ENCODE results near the gene MOBP.
"Not testable (repeated sequence)": the region's sequence is repeated elsewhere in the genome, so short reads cannot be mapped to it uniquely, and the experiment has no call there.

MOBP gene, protein sequence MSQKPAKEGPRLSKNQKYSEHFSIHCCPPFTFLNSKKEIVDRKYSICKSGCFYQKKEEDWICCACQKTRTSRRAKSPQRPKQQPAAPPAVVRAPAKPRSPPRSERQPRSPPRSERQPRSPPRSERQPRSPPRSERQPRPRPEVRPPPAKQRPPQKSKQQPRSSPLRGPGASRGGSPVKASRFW

DNA sequence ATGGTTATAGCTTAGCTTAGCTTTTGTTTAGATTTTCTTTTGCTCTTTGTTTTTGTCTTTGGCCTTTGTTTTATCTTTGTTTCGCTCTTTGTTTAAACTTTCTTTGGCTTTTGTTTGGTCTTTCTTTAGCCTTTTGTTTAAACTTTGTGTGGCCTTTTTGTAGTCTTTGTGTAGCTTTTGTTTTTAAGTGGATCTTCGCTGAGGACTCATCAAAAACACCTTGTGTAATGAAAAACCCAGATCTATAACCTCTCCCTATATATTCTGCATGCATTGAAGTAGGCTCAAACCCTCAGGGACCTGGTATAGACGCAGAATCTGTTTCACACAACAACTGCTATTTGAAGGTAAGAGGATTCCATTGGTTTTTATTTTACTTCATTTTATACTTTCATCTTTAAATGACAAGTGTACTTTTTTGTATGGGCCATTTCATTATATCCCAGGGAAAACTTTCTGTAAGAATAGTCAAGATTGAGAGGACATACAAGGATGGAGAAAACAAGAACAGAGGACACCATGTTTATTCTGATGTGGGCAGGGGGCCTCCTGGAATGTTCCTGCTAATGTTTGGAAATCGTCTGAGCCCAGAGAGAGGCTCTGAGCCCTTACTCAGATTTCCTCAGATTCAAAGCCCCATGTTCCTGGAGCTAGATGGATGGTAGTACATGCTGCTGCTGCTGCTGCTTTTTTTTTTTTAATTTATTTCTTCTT lies at the start of gene MOBP:
Gene MOBP (plus strand): TSS at position 287 of the 714 bp plus-strand sequence. CDS start 34,390 bp downstream, outside the sequence.
- no peak for DNase-seq (ENCODE audit: low read depth)

DNA sequence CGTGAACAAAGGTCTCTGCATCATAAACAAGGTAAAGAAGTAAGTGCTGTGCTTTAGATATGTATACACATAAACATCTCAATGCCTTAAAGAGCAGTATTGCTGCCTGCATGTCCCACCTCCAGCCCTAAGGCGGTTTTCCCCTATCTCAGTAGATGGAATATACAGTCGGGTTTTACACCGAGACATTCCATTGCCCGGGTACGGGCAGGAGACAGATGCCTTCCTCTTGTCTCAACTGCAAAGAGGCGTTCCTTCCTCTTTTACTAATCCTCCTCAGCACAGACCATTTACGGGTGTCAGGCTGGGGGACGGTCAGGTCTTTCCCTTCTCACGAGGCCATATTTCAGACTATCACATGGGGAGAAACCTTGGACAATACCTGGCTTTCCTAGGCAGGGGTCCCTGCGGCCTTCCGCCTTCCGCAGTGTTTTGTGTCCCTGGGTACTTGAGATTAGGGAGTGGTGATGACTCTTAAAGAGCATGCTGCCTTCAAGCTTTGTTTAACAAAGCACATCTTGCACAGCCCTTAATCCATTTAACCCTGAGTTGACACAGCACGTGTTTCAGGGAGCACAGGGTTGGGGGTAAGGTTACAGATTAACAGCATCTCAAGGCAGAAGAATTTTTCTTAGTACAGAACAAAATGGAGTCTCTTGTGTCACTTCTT lies 48.8 kb upstream of the MOBP start:
- not testable (repeated sequence) for DNase-seq (ENCODE audit: low read depth)

DNA sequence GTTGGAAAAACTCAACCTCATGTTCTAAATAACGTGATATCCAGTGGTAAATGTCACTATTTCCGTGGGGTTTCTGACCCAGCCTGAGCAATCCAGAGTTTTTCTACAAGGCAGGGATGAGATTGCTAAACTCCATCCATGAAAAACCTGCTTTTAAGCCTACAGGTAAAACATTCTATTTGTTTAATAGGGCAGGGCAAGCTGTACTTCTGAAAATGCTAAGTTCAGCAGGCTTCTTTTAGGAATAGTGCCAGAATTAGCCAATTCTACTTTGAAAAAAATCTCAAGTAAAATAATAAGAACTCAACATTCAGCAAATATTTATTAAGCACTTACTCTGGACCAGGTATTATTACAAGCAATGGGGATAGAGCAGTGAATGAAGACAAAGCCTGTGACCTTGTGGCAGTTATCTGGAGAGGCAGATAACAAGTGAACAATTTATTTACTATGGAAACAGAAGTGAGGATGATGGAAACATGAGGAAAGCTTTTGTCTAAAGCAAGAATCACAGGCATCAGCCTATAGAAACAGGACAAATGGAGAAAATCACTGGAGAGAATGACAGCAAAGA lies 47.7 kb upstream of the MOBP start:
- no peak for DNase-seq (ENCODE audit: low read depth)

DNA sequence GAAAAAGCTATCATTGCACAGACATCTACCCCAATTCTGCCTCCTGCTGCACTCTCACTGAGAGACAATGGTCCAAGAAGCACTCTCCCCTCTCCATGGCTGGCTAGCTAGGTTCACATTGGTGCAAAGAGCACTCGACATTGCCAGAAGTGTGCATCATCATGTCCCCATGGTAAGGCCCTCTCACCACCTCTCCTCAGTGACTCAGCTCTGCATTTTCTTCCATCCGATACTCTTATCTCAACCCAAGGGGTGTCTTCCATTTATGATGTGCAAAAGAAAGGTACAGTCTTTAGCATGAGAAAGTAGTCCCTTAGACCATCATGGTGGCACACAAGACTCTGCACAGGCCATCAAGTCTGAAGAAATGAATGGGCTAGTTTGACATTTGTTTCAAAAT lies 46.9 kb upstream of the MOBP start:
- DNase-seq (ENCODE audit: low read depth): no peak

DNA sequence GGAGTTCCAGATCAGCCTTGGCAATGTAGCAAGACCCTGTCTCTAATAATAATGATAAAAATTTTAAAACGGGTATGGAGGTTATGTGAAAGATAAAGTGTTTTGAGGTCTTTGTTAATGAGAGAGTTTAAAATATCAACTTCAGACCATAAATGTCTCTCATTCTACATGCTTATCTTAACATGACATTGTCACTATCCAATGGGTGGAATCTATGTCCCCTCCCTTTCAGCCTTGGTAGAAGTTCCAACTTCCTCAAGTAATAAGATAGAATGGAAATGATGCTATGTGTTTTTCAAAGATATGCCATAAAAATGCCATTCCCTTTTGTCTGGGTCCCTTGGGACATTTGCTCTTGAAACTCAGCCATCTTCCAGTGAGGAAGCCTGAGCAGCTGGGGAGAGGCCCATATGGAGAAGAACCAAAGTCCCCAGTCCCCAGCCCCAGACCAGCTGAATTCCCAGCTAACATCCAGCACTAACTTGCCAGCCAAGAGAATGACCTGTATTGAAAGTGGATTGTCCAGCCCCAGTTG lies 44.0 kb upstream of the MOBP start:
- DNase-seq (ENCODE audit: low read depth): no peak

DNA sequence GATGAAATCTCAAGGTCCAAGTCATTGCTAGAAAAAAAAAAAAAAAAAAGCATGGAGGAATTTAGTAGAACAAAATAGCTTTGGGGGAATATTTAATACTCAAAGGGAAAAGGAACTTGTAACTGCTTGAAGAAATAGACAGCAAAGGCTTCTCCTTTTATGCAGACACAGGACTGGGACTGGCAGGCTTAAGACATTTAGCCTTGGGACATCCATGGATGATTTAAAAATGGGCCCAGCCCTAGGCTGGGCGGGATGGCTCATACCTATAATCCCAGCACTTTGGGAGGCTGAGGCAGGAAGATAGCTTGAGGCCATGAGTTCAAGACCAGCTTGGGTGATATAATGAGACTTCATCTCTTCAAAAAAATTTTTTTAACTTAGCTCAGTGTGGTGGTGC lies 41.2 kb upstream of the MOBP start:
- no peak for DNase-seq (ENCODE audit: low read depth)

DNA sequence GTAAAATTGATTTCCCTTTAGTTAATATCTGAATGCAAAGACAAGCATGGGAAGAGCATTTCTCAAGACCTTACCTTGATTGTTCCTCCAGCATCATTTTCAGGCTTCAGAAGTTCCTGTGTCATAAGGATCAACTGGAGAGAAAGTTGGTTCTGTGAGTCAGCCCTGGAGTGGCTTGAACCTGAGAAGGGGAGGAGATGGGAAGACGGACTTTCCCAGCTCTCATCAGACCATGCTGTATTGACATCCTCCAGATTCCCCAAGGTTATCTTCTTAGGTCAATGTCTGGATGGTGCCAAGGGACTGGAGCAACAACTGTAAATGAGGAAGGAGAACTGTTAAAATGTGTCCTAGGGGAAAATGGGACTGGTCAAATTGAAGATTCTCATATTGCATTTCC lies 40.0 kb upstream of the MOBP start:
- DNase-seq (ENCODE audit: low read depth): no peak

DNA sequence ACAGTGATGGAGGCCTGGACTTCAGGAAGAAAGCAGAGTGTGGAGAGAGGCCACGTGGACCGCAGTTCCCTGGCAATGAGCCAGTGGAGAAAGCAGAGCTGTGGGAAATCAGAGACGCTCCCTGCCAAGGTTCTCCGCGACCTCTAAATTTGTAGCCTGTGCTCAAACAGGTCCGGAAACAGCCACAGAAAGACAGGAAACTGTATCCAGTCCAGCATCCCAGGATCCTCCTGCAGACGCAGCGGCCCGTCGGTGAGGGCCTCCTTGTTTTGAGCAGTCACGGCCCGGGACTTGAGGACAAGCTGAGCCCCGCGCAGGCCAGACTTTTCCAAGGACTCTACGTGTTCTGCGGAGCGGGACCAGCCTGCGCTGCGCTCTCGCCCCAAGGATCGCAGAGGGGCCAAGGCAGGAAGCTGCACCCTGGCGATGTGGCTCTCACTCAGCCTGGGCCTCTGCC lies 38.7 kb upstream of the MOBP start:
- no peak for DNase-seq (ENCODE audit: low read depth)

DNA sequence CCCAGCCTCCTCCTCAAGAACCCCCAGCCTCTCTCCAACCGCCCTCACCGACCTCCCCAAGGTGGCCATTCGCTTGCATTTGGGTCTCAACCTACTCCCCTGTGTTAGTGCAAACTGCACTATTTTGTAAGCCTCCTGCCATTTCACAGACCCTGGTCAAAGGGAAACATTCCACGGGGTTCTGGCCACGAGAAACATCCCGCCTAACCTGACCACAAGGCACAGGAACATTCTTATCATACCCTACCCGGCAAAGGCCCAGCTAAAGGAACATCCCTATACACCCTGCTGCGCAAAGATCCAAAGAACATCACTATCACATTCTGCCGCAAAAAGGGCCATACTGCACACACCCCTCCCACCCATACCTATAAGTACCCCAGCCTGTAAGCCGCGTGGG lies 38.0 kb upstream of the MOBP start:
- DNase-seq (ENCODE audit: low read depth): no peak

DNA sequence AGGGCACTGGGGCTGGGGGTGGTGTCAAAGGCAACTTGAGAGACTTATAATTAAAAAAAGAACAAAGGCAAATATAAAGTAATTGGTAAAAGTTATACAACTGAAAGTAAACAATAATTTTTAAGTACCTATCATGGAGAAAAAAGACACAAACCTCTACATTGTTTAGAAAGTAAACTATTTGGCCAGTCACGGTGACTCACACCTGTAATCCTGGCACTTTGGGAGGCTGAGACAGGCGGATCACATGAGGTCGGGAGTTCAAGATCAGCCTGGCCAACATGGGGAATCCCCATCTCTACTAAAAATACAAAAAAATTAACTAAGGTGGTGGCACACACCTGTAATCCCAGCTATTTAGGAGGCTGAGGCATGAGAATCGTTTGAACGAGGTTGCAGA lies 35.1 kb upstream of the MOBP start:
- DNase-seq (ENCODE audit: low read depth): no peak

DNA sequence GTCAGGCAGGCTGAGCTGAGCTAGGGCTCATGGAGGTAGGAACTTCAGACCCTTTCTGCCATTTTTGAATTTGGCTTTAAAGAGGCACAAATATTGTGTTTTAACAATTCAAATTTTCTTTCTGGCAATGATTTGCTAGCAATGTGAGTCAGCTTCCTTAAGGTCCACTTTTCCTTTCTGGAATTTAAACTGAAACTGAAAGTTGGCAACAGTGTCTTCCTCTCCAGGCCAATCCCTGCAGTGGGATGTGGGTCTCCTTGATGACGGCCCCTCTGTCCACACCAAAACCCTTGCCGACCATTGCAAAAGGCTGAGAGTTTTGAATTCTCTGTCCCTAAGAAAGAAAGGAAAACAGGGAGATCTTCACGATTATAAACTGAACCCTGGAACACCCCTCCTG lies 33.8 kb upstream of the MOBP start:
- no peak for DNase-seq (ENCODE audit: low read depth)

DNA sequence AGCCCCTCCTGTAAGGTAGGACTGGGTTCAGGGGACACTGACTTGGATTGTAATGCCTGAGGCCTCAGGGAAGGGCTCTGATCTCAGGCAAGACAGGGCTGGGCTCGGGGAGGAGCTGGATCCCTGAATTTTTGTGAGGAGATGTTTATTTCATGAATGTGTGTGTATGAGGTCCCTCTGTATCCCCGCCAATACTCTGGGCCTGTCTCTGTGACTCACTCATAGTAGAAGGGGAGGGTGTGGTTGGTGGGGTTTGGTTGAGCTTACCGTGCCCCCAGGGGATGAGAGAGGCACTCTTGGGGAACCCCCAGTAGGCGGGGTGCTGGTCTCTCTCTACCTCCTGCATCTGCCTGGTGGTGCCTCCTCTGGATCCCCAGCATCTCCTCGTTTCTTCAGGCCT lies 32.9 kb upstream of the MOBP start:
- no peak for DNase-seq (ENCODE audit: low read depth)

DNA sequence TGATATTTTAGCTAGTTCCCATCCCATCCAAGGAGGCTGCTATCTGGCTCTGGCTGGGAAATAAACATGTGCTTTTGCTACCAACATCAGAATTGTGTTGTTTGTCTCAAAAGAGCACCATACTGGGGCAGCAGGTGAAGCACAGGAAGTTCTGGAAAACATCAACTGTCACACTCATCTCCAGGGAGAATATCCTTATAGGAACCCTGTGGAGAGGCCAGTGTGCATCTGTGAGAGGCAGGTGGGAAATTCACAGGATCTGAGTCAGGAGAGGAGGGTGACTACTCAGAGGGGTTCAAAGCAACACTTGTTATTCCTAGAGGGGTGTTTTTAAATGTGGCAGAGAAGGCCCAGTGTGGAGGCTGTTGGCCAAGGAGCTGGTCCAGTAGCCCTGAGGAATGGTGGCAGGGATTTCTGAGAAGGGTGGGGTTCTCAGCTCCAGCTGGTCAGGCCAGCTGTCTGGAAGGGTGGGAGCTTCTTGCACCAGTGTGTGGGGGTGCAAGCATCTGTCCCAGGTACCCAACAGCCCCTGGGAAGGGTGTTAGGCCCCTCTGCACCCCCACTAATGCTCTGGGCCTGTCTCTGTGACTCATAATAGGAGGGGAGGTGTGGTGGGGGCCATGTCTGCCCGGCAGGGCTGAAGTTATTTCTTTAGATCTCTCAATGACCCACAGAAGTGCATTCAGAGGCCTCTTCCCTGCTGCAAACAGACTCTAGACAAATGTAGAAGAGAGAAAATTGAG lies 32.3 kb upstream of the MOBP start:
- DNase-seq (ENCODE audit: low read depth): no peak

DNA sequence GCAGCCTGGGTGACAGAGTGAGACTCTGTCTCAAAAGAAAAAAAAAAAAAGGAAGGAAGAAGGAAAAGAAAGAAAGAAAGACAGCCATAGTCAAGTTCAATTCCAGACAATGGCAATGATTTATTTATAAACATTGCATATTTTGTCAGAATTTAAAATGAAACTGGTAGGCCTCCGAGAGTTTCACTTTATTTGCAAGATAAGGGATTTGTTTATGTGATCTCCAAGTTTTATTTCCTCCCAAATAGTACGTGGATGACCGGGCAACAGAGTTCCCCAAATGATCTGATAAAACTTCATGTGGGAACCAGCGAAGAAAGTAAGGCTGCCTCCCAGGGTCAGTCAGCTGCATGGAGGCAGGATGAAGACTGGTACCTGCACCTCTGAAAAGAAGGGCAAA lies 28.6 kb upstream of the MOBP start:
- DNase-seq (ENCODE audit: low read depth): no peak

DNA sequence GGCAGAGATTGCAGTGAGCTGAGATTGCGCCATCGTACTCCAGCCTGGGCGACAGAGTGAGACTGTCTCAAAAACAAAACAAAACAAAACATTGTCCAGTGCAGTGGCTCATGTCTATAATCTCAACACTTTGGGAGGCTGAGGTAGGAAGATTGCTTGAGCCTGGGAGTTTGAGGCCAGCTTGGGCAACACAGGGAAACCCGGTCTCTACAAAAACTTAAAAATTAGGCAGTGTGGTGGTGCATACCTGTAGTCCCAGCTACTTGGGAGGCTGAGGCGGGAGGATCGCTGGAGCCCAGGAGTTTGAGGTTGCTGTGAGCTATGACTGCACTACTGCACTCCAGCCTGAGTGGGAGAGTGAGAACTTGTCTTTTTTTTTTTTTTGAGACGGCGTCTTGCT lies 27.2 kb upstream of the MOBP start:
- no peak for DNase-seq (ENCODE audit: low read depth)

DNA sequence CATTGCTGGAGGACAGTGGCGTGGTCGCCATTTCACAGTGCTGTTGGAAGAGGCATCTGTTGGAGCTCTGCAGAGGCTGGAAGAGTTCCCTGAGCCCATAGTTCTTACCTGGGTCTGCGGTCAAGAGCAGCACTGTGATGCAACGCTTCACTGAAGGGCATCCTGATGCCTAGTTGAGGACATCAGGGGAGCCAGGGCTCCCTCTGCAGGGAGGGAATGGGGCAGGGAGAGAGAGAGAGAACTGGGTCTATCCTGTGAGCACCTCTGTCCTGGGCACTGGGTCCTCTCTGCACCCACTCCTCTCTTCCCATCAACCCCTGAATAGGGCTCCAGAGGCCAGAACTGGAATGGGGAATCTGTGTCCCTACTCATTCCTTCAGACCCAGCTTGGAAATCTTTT lies 23.9 kb upstream of the MOBP start:
- no peak for DNase-seq (ENCODE audit: low read depth)

DNA sequence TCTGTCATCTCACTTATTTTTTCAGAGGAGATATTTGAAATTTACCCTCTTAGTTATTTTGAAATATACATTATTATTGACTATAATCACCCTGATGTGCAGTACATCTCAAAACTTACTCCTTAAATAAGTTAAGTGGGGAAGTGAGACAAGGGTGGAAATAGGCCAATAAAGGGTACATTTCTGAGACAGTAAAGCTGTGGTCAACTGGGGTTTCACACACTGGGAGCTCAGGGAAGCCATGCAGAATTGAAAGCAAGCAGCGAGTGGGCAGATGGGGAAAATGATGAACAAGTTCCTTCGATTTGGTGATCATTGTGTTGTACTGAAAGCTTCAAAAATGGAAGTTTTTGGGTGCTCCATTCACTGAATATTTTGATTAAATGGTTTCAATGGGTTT lies 21.6 kb upstream of the MOBP start:
- no peak for DNase-seq (ENCODE audit: low read depth)

DNA sequence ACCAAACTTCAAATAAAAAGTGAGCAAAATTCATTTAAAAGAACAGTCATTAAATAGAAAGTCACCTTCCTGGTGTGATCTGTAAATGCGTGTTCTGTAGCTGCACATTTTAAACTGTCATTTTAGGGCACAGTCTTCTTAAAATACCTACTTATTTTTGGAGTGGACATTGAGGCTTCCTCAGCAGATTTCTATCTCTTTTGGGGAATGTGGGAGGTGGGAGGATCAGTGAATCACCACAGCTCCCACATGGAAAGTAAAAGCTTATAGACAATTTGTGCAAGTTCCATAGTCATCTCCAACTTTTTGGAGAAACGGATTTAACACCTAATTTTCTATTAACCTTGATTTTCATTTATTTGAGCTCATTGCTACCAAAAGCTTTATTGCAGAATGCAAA lies 21.0 kb upstream of the MOBP start:
- DNase-seq (ENCODE audit: low read depth): no peak

DNA sequence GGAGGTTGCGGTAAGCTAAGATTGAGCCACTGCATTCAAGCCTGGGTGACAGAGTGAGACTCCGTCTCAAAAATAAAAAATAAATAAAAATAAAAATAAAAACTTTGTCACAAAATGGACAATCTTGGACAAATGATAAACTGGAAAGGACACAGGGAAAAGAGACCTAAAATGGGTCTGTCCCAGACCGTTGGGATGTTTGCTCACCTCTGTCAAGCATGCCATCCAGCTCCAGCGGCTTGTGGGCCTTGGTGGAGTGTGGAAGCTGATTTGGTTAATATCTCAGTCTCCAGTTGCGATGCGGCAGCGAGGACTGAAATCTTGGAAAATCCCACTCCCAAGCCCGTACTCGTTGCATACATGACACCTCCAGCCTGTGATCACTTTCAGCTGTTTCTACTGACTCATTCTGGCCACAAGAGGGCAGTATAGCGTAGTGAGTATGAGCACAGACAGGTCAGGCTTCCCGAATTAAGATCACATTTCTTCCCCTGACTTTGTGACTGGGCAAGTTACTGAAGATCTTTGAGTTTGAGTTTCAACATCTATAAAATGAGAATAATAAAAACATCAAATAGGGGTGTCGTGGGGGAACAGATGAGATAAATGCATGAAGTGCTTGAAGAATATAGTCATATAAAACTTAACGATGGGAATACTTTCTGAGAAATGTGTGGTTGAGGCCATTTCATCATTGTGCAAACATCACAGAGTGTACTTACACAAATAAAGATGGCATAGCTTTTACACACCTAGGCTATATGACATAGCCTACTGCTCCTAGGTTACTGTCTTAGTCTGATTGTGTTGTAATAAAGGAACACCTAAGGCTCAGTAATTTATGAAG lies 19.6 kb upstream of the MOBP start:
- DNase-seq (ENCODE audit: low read depth): peak; percentile 75

DNA sequence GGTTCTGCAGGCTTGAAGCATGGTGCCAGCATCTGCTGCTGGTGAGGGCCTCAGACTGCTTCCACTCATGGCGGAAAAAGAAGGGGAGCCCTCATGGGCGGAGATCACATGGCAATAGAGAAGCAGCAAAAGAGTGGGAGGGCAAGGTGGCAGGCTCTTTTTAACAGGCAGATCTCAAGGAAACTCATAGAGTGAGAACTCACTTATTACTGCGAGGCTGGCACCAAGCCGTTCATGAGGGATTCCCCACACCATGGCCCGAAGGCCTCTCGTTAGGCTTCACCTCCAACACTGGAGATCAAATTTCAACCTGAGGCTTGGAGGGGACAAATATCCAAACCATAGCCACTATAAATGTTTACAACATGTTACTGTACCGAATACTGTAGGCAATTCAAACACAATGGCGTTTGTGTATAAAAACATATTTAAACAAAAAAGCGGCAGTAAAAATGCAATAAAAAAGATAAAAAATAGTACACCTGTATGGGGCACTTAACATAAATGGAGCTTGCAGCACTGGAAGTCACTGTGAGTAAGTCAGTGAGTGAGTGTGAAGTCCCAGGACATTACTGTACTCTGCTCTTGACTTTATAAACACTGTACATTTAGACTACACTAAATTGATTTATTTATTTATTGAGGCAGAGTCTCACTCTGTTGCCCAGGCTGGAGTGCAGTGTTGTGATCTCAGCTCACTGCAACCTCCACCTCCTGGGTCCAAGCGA lies 18.8 kb upstream of the MOBP start:
- DNase-seq (ENCODE audit: low read depth): no peak

DNA sequence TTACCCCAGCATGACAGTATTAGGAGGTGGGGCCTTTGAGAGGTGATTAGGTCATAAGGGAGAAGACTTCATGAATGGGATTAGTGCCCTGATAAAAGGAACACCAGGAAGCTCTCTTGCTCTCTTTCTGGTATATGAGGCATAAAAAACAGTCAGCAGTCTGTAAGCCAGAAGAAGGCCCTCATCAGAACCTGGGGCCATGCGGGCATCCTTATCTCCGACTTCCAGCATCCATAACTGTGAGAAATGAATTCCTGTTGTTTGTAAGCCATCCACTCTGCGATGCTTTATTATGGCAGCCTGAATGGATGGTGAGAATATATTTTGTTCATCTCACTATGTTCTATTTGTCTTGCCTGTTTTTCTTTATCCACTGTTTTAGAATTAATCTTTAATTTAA lies 17.7 kb upstream of the MOBP start:
- no peak for DNase-seq (ENCODE audit: low read depth)
